Upper lobe of left lung (tissue), 6 donors: ENCODE data around the gene MIER2. TPM values are rescaled to one million over a fixed set of nuclear protein-coding genes. Genes with fewer than 3 reads are reported as not detected.

ENCODE experiments used
- ATAC-seq, 2 donors: fragments of 200-7000 bp; cut with Tn5 transposase; one replicate each; pipeline ENCODE4 v1.9.1; 2022; ENCODE audit warnings: mild to moderate bottlenecking in 2 of 2, moderate library complexity in 2 of 2; ENCODE audit not compliant: low FRiP score in 2 of 2
- DNase-seq, 2 donors: peaks; one replicate each; pipeline ENCODE4 v3.0.0-alpha.2; 2019 to 2020
- H3K27ac ChIP-seq, 4 donors: fragments of 200-600 bp; sonication (generic); one replicate each; pipeline ENCODE4 v1.5.1; 2016 to 2019
- H3K27me3 ChIP-seq, 4 donors: fragments of 200-600 bp; sonication (generic); one replicate each; pipeline ENCODE4 v1.5.1; 2017 to 2019
- H3K36me3 ChIP-seq, 4 donors: fragments of 200-600 bp; sonication (generic); one replicate each; pipeline ENCODE4 v1.5.1; 2016 to 2019
- H3K4me1 ChIP-seq, 4 donors: fragments of 200-600 bp; sonication (generic); one replicate each; pipeline ENCODE4 v1.5.1; 2018 to 2019
- H3K4me3 ChIP-seq, 4 donors: fragments of 200-600 bp; sonication (generic); one replicate each; pipeline ENCODE4 v1.5.1; 2017 to 2019; ENCODE audit warnings: mild to moderate bottlenecking in 2 of 4, moderate library complexity in 1 of 4
- H3K9me3 ChIP-seq, 4 donors: fragments of 200-600 bp; sonication (generic); one replicate each; pipeline ENCODE4 v1.5.1; 2018 to 2019
- EP300 ChIP-seq, 4 donors: sonication (generic); formaldehyde crosslinking; IDR thresholded peaks; one replicate each; pipeline ENCODE4 v1.5.1; 2017; ENCODE audit warnings: antibody characterized with exemption in 4 of 4, control low read depth in 2 of 4
- POLR2A ChIP-seq, 4 donors: fragments of 450-650 bp; IDR thresholded peaks; one replicate each; pipeline ENCODE4 v1.5.1; 2016 to 2017; ENCODE audit warnings: antibody characterized with exemption in 4 of 4, mild to moderate bottlenecking in 2 of 4
- POLR2AphosphoS5 ChIP-seq, 2 donors: sonication (generic); formaldehyde crosslinking; IDR thresholded peaks; one replicate each; pipeline ENCODE4 v1.5.1; 2017; ENCODE audit warnings: antibody characterized with exemption in 2 of 2
- WGBS, 2 donors: methylation state at CpG; one replicate each; pipeline ENCODE4 v1.1.5; 2017 to 2018; 5-methylcytosine and 5-hydroxymethylcytosine counted together
- total RNA-seq, 6 donors: library from RNA; depleted of rRNA in 4 of 6; stranded (reverse); fragments of >200 nt in 4 of 6; gene quantifications; one replicate each; pipeline versions ENCODE4 v1.1.0 to v1.2.1, GENCODE V29; 2016 to 2021
- TF ChIP-seq, protein P1 (sequence below), 6 experiments: fragments of 450-650 bp in 4 of 6; fragments of 200-600 bp in 2 of 6; sonication (generic) in 2 of 6; IDR thresholded peaks; one replicate each; pipeline ENCODE4 v1.5.1; 2016 to 2019; ENCODE audit warnings: antibody characterized with exemption in 6 of 6
- donor health status: DM: no; HTN: no; CAD: no; lungs with moderate emphysema.
- donor health status: DM: no; HTN: yes; CAD: no; lungs with severe emphysema.

MIER2 gene
- total RNA-seq, 6 donors from 2014 or later: 16.4 to 64.8 (median 31.7) TPM

DNA sequence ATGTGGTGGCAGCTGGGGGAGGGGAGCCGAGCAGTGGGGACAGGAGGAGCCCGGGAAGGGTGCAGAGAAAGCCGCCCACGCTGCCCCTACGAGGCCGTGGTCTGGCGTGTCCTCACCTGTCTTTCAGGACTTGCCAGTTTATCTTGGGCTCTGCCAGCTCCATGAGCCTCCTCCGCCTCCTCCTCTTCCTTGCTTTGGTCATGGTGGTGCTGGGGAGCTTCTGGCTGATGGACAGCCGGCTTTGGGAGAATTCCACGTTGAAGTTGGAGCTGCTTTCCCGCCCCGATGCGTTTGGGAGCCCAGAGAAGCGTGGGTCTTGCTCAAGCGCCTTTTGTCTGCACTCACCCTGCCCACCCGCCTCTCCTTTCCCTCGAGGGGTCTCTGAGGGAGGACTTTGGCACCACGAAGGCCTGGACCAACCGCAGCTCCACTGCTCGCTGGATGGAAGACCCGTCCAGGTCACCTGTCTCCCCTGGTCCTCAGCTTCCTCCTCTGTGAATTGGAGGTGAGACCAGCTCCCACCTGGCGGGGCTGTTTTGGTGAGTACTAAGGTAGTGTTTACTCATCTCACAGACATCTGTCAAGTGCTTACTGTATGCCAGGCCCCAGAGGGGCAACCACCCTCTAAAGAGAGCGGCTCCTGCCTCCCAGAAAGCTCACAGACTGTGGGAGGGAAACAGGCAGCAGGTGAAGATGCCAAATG is 29.7 kb upstream of the MIER2 start:
- no peaks in the 10 kb centered on the region for H3K9me3 ChIP-seq
- no peaks in the 10 kb centered on the region for H3K36me3 ChIP-seq
- no peak for TF ChIP-seq POLR2AphosphoS5 (IDR thresholded peaks at IDR 0.05)
- TF ChIP-seq, protein P1, sequence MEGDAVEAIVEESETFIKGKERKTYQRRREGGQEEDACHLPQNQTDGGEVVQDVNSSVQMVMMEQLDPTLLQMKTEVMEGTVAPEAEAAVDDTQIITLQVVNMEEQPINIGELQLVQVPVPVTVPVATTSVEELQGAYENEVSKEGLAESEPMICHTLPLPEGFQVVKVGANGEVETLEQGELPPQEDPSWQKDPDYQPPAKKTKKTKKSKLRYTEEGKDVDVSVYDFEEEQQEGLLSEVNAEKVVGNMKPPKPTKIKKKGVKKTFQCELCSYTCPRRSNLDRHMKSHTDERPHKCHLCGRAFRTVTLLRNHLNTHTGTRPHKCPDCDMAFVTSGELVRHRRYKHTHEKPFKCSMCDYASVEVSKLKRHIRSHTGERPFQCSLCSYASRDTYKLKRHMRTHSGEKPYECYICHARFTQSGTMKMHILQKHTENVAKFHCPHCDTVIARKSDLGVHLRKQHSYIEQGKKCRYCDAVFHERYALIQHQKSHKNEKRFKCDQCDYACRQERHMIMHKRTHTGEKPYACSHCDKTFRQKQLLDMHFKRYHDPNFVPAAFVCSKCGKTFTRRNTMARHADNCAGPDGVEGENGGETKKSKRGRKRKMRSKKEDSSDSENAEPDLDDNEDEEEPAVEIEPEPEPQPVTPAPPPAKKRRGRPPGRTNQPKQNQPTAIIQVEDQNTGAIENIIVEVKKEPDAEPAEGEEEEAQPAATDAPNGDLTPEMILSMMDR (IDR thresholded peaks at IDR 0.05): no peak
- TF ChIP-seq EP300 (IDR thresholded peaks at IDR 0.05): no peak
- no peak for TF ChIP-seq POLR2A (IDR thresholded peaks at IDR 0.05)
- H3K4me1 ChIP-seq: peaks cover 0 to 12% (median 2%) of the 10 kb centered on the region in 4 donors
- no peak overlapping the region for H3K4me3 ChIP-seq
- ATAC-seq (no peak), DNase-seq (no peak)
- no peak overlapping the region for H3K27ac ChIP-seq
- 66 to 68% methylated on average over 15 to 23 of the region's 23 CpGs for WGBS, 2 donors
- H3K27me3 ChIP-seq: no peaks in the 10 kb centered on the region

DNA sequence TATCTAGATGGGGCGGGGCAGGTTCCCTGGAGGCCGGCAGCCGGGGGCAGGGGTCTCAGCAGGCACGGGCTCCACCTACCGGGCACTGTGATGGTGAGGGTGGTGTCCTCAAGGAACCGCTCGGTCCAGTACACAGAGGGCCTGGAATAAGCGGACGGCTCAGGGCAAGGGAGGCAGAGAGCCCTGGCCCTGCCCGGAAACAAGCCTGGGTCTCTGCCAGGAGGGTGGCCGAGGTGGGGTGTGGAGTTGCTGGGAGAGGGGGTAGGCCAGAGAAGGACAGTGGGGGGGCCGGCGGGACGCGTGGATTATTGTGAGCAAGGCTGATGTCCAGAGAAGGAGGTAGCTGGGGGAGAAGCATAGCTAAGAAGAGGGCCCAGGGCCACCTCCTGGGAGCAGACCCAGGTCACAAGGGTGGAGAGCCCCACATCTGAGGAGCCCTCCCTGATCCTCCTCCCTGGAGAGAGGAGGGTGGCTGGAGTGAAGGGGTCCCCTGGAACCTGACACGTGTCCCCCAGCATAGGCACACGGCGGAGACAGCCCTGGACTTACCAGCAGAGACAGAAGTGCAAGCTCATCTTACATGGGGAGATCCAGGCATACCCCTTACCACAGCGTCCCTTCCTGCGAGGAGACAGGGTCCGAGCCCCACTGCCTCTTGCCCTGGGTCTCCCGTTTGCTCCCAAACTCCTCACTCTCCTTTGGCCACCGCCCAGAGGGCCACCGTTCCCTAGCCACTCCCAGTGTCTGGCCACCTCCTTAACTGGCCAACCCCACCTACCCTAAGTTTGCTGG is 29.0 kb upstream of the MIER2 start:
- H3K9me3 ChIP-seq: no peaks in the 10 kb centered on the region
- peaks cover 0 to 12% (median 2%) of the 10 kb centered on the region in 4 donors for H3K4me1 ChIP-seq
- no peaks in the 10 kb centered on the region for H3K27me3 ChIP-seq
- ATAC-seq (no peak), DNase-seq (no peak)
- no peak overlapping the region for H3K27ac ChIP-seq
- no peak overlapping the region for H3K4me3 ChIP-seq
- no peak for TF ChIP-seq EP300 (IDR thresholded peaks at IDR 0.05)
- no peak for TF ChIP-seq POLR2A (IDR thresholded peaks at IDR 0.05)
- TF ChIP-seq, protein P1 (IDR thresholded peaks at IDR 0.05): peak in 1 of 6 experiments; percentile 26
- no peaks in the 10 kb centered on the region for H3K36me3 ChIP-seq
- 77 to 82% methylated on average over 24 of the region's 24 CpGs for WGBS, 2 donors

DNA sequence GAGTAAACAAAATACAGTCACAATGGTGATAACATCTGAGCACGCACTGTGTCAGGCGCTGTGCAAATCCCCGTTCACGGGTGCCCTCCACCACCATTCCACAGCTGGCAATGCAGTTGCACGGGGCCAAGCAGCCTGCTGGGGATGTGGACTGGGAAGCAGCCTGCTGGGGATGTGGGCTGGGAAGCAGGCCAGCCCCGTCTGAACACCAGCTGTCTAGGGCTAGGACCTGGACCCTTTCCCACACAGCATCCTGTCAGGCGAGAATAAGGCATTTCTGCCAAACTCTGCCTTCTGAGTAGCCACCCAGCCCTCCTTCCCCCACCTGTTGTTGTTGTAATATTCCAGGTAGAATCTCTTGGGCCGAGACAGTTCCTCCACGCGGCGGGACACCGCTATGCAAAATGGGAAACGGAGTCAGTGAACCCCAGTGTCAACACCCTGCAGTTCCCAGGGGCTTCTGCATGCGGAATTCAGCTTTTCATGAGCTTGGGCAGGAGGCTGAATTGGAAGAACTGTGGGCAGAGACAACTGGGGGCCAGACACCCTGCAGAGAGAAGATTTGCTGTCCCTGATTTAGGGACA is 27.8 kb upstream of the MIER2 start:
- DNase-seq: no peak
- Histone ChIP-seq H3K27me3 (no peaks in the 10 kb centered on the region), H3K27ac (no peak overlapping the region), H3K4me3 (no peak overlapping the region), H3K9me3 (no peaks in the 10 kb centered on the region), H3K4me1 (peaks cover 0 to 12% (median 2%) of the 10 kb centered on the region in 4 donors), H3K36me3 (no peaks in the 10 kb centered on the region)
- WGBS, 2 donors: 57 to 62% methylated on average over 12 to 14 of the region's 14 CpGs
- ATAC-seq: peak; percentile 35 to 48
- TF ChIP-seq, protein P1 (IDR thresholded peaks at IDR 0.05): no peak
- TF ChIP-seq POLR2AphosphoS5 (IDR thresholded peaks at IDR 0.05) (no peak), POLR2A (IDR thresholded peaks at IDR 0.05) (no peak), EP300 (IDR thresholded peaks at IDR 0.05) (no peak)

DNA sequence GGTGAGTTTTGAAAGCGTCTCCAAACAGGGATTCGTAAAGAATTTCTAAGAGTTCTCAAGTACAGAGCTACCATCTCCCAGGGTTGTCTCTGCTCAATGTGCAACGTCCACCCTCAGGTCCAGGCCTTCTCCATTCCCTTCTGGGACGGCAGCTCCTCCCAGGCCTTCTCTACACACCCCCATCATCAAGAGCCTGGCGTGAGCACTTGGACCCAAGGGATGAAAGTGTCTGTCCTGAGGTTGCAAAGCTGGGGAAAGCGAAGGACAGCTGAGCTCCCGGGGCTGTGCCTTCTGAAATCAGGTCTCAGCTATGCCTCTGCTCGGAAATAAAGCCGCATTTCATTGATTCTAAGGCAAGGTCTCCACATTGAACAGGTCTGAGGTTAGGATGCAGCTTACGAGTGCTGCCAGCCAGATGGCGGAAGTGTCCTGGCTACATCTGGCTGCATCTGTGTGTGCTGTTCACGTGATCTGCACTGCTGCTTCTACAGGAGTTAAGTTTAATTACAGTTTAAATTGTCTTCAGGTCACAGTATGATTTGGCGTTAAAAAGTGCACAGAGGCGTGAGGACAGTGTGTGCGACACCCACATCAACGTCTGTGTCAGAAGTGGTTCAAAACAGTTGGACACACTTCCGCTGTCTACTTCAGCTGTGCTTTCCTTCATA is 27.0 kb upstream of the MIER2 start:
- no peaks in the 10 kb centered on the region for H3K27me3 ChIP-seq
- no peaks in the 10 kb centered on the region for H3K36me3 ChIP-seq
- DNase-seq: no peak
- no peak for ATAC-seq
- WGBS, 2 donors: 66 to 71% methylated on average over 15 to 17 of the region's 17 CpGs
- no peak overlapping the region for H3K27ac ChIP-seq
- no peak overlapping the region for H3K4me3 ChIP-seq
- H3K4me1 ChIP-seq: peaks cover 0 to 12% (median 2%) of the 10 kb centered on the region in 4 donors
- TF ChIP-seq EP300 (IDR thresholded peaks at IDR 0.05) (no peak), POLR2A (IDR thresholded peaks at IDR 0.05) (no peak), POLR2AphosphoS5 (IDR thresholded peaks at IDR 0.05) (no peak)
- TF ChIP-seq, protein P1 (IDR thresholded peaks at IDR 0.05): no peak
- no peaks in the 10 kb centered on the region for H3K9me3 ChIP-seq
